ENCODE data around the gene TMEM108.

DNA sequence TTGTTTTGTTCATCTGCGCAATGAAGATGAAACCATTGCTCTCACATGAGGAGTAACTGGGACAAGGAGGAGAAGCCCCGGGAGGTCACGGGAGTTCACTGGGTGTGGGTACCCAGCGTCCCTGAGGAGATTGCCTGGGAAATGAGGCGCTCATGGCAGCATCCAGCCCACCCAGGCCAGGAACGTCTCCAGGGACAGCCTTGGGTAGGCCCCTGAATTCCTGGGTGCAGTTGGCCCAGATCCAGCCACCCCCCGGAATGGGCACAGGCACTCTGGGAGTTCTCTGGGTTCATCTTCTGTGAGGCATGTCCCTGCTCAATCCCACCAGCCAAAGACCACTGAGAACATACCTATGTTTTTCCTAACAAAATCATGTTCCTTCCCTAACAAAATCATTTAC lies 380.2 kb downstream of the TMEM108 start:
- no peak for TF ChIP-seq POLR2AphosphoS5 (IDR thresholded peaks at IDR 0.05; ENCODE audit: borderline replicate concordance, low read depth, low read length)
- no peak for TF ChIP-seq EZH2 (IDR thresholded peaks at IDR 0.05)
- no peak for TF ChIP-seq FOXP2 (optimal IDR thresholded peaks at IDR 0.05; ENCODE audit: control extremely low read depth, extremely low read length, insufficient read depth)
